Uterus (tissue), 2 donors: ENCODE measurements around the gene KIDINS220.

Experiments
- CTCF ChIP-seq, 4 experiments: fragments of 200-600 bp in 2 of 4; fragments of 450-650 bp in 2 of 4; sonication (generic) in 2 of 4; IDR thresholded peaks; one replicate each; pipeline ENCODE4 v1.5.1; 2016 to 2019; ENCODE audit warnings: antibody characterized with exemption in 4 of 4, mild to moderate bottlenecking in 2 of 4, moderate library complexity in 1 of 4
- POLR2A ChIP-seq, 2 donors: fragments of 450-650 bp; IDR thresholded peaks; one replicate each; pipeline ENCODE4 v1.6.1; 2016; ENCODE audit warnings: antibody characterized with exemption in 2 of 2, mild to moderate bottlenecking in 1 of 2, moderate library complexity in 1 of 2

- TF ChIP-seq CTCF (IDR thresholded peaks at IDR 0.05) (no peak), POLR2A (IDR thresholded peaks at IDR 0.05) (no peak)
Measured at GRCh38 chr2:8819194-8819593, 18.2 kb downstream of the KIDINS220 start.
